ENCODE measurements around the gene BBLN.

BBLN gene

GRCh38 chr9:128163027-128163515, 3.0 kb downstream of the BBLN start:
- Histone ChIP-seq H3K4me1 (peaks cover 0 to 34% (median 21%) of the 10 kb centered on the region in 4 donors), H3K36me3 (peaks cover 31 to 59% (median 49%) of the 10 kb centered on the region in 3 donors), H3K27ac (no peak overlapping the region), H3K9me3 (no peaks in the 10 kb centered on the region), H3K4me3 (no peak overlapping the region), H3K27me3 (no peaks in the 10 kb centered on the region)
- intact Hi-C loops (cut with DNase I; ENCODE audit: low total_unique reads) = no loop called here
- no peak for DNase-seq
- no peak for TF ChIP-seq CTCF (IDR thresholded peaks at IDR 0.05)

DNA sequence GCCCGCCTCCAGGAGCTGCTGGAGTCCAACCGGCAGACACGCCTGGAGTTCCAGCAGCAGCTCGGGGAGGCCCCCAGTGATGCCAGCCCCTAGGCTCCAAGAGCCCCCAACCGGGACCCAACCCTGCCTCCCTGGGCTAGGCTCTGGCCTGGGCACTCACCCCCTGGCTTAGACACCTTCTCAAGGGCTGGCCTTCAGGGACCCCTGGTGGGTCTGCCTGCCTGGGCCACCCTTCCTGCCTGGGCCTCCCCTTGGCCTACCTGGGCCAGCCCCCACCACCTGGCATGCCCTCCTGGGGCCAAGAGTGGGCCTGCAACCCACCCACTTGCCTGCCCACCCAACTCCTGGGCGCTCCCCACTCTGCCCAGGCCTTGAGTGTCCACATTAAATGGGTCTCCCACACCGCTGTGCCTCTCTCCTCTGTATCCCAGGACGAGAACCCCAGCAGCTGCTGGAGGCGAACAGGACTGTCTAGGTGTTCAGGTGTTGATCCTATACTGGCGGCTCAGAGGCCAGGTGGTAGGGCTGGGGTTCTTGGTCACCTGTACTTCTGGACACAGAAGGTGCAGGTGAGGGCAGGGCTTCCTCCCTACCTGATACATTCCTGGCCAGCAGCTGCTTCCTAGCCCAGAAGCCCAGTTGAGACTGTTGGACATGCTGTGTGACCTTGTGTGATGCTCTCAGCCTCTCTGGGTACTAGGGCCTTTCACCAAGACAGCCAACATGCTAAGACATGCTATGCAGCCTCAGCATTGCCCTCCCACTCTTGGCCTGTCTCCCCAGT, 3.6 kb downstream of the BBLN start:
- intact Hi-C loops (cut with DNase I; ENCODE audit: low total_unique reads) = no loop called here
- H3K36me3 ChIP-seq = peaks cover 33 to 65% (median 56%) of the 10 kb centered on the region in 3 donors
- no peaks in the 10 kb centered on the region for H3K27me3 ChIP-seq
- no peak overlapping the region for H3K27ac ChIP-seq
- no peak overlapping the region for H3K4me3 ChIP-seq
- DNase-seq = no peak
- H3K9me3 ChIP-seq = no peaks in the 10 kb centered on the region
- no peak for TF ChIP-seq CTCF (IDR thresholded peaks at IDR 0.05)
- peaks cover 0 to 34% (median 21%) of the 10 kb centered on the region in 4 donors for H3K4me1 ChIP-seq

GRCh38 chr9:128164307-128164885, 4.3 kb downstream of the BBLN start:
- TF ChIP-seq CTCF (IDR thresholded peaks at IDR 0.05) = no peak
- Histone ChIP-seq H3K9me3 (no peaks in the 10 kb centered on the region), H3K4me1 (peaks cover 0 to 33% (median 21%) of the 10 kb centered on the region in 4 donors), H3K27ac (no peak overlapping the region), H3K4me3 (no peak overlapping the region), H3K36me3 (peaks cover 39 to 72% (median 63%) of the 10 kb centered on the region in 3 donors), H3K27me3 (no peaks in the 10 kb centered on the region)
- intact Hi-C loops (cut with DNase I; ENCODE audit: low total_unique reads) = no loop called here
- no peak for DNase-seq

DNA sequence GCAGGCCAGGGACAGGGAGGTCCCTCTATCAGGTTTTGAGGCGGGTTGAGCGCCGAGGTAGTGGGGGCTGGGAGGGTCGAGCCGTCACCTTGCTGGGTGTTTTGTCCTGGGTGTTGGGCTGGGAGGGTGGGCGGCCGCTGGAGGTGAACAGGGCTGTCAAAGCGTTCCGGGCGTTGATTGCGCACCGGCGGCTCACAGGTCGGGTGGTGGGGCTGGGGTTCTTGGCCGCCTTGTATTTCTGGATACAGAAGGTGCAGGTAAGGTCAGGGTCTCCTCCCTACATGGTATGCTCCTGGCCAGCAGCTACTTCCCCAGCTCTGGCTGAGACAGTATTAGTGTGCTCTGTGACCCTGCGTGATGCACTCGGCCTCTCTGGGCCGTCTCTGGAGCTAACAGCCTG, 6.1 kb downstream of the BBLN start:
- peaks cover 0 to 20% (median 13%) of the 10 kb centered on the region in 4 donors for H3K4me1 ChIP-seq
- no peak for DNase-seq
- no peaks in the 10 kb centered on the region for H3K27me3 ChIP-seq
- no peak overlapping the region for H3K27ac ChIP-seq
- TF ChIP-seq CTCF (IDR thresholded peaks at IDR 0.05) = no peak
- no peaks in the 10 kb centered on the region for H3K9me3 ChIP-seq
- H3K36me3 ChIP-seq = peaks cover 48 to 90% (median 80%) of the 10 kb centered on the region in 3 donors
- intact Hi-C loops (cut with DNase I; ENCODE audit: low total_unique reads) = no loop called here
- no peak overlapping the region for H3K4me3 ChIP-seq

GRCh38 chr9:128167209-128167608, 7.1 kb downstream of the BBLN start:
- peaks cover 48 to 92% (median 82%) of the 10 kb centered on the region in 3 donors for H3K36me3 ChIP-seq
- no peak for TF ChIP-seq CTCF (IDR thresholded peaks at IDR 0.05)
- intact Hi-C loops (cut with DNase I; ENCODE audit: low total_unique reads) = no loop called here

More at GRCh38 chr9:128167209-128167608, 7.1 kb downstream of the BBLN start:
- H3K9me3 ChIP-seq = no peaks in the 10 kb centered on the region
- no peak for DNase-seq
- no peak overlapping the region for H3K4me3 ChIP-seq
- no peak overlapping the region for H3K27ac ChIP-seq
- peaks cover 0 to 9% (median 5%) of the 10 kb centered on the region in 4 donors for H3K4me1 ChIP-seq
- H3K27me3 ChIP-seq = no peaks in the 10 kb centered on the region

All from tibial artery (tissue), 4 donors.